ENCODE results near the gene EFHB.
"Not testable (repeated sequence)": the region's sequence is repeated elsewhere in the genome, so short reads cannot be mapped to it uniquely, and the experiment has no call there.

The EFHB gene

DNA sequence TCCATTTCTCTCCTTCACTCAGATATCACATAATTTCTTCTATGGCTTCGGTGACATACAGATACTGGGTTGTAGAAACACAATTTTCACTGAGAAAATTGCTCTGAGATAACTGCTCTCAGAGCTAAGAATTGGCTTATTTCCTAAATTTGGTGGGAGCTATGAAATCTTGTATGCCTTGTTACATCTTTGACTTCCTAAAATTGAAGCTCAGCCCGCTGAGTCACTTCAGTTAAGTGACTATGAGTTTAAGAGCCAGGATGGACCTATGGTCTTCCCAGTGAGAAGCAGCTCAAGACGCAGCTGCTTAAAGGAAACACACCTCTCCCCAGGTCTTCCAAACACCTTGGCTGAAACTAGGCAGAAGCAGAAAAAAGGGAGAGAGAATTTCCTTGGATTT, 56.4 kb downstream of the EFHB start:
- H3K23ac ChIP-seq (ENCODE audit: low read depth, low read length, poor library complexity), result no peak overlapping the region
- no peak overlapping the region for H3K4ac ChIP-seq (ENCODE audit: low read length)
- H3K14ac ChIP-seq (ENCODE audit: low read length), result no peak overlapping the region
- H3K36me3 ChIP-seq (replicated peaks in 1 of 2; ENCODE audit: control insufficient read depth in 2 of 2, insufficient read depth in 2 of 2, low read length in 2 of 2), result no peaks in the 10 kb centered on the region
- H2BK12ac ChIP-seq (ENCODE audit: low read length), result no peak overlapping the region
- no peaks in the 10 kb centered on the region for H3K4me1 ChIP-seq (ENCODE audit: control insufficient read depth in 2 of 2, insufficient read depth in 1 of 2, low read depth in 1 of 2, low read length in 2 of 2)
- H3K27ac ChIP-seq (replicated peaks; ENCODE audit: low read length), result no peak overlapping the region
- H3K4me3 ChIP-seq (ENCODE audit: low read length in 2 of 2), result no peak overlapping the region
- H3K9me3 ChIP-seq (replicated peaks in 1 of 2; ENCODE audit: control insufficient read depth in 2 of 2, insufficient read depth in 1 of 2, low read depth in 1 of 2, low read length in 2 of 2), result no peaks in the 10 kb centered on the region
- no peaks in the 10 kb centered on the region for H3K79me1 ChIP-seq (ENCODE audit: low read depth, low read length)
- H2AK5ac ChIP-seq (ENCODE audit: low read depth, low read length), result no peak overlapping the region
- no peak overlapping the region for H2AFZ ChIP-seq (ENCODE audit: low read length)
- H4K8ac ChIP-seq (ENCODE audit: low read depth, low read length), result no peak overlapping the region
- no peak overlapping the region for H4K91ac ChIP-seq (ENCODE audit: low read depth, low read length, poor library complexity)
- no peaks in the 10 kb centered on the region for H3K27me3 ChIP-seq (ENCODE audit: control insufficient read depth in 3 of 3, insufficient read depth in 3 of 3, low read depth in 1 of 3, low read length in 3 of 3)
- no peak for DNase-seq (ENCODE audit: low spot score)
- no CpG with 5 or more reads among the region's 3 CpGs for WGBS, 2 donors (ENCODE audit: extremely low coverage in 2 of 2, insufficient read length in 2 of 2, insufficient replicate concordance in 1 of 2)
- H2BK5ac ChIP-seq (ENCODE audit: low read length), result no peak overlapping the region
- no peak overlapping the region for H3K18ac ChIP-seq (ENCODE audit: low read length)
- H3K4me2 ChIP-seq (ENCODE audit: insufficient read depth, low read length, poor library complexity, severe bottlenecking), result no peak overlapping the region
- H2BK120ac ChIP-seq (ENCODE audit: low read depth, low read length), result no peak overlapping the region
- H2BK15ac ChIP-seq (ENCODE audit: low read length), result no peak overlapping the region
- H3K9ac ChIP-seq (ENCODE audit: low read depth, low read length, poor library complexity), result no peak overlapping the region

DNA sequence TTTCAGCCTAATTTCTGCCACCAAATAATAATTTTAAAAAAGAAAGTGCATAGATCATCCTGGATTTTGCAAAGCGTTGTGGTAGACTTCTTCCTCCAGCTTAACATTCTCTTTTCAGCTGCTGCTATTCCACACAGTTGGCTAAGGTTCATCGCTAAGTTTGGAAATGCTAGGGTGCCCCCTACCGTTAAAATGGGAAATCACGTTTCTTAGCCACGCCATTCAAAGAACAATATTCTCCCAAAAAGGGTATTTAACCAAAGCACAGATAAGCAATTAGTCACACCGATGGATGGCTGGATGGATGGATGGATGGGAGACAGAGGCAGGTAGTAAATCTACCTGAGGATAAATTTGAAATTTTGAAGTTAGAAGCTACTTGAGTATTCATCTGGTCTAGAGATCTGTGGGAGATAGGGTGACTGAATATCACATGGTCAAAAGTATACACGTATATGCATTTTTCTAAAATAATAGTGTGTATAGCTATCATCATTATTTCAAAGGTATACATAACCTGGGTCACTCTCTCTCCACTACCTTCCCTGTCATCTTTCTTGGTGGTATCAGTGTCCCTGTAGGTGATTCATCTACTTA, 67.2 kb downstream of the EFHB start:
- H3K27ac ChIP-seq (replicated peaks; ENCODE audit: low read length), result no peak overlapping the region
- H2AFZ ChIP-seq (ENCODE audit: low read length), result no peak overlapping the region
- no peak overlapping the region for H2BK15ac ChIP-seq (ENCODE audit: low read length)
- H3K4ac ChIP-seq (ENCODE audit: low read length), result no peak overlapping the region
- no peaks in the 10 kb centered on the region for H3K9me3 ChIP-seq (replicated peaks in 1 of 2; ENCODE audit: control insufficient read depth in 2 of 2, insufficient read depth in 1 of 2, low read depth in 1 of 2, low read length in 2 of 2)
- H3K9ac ChIP-seq (ENCODE audit: low read depth, low read length, poor library complexity), result no peak overlapping the region
- no peak overlapping the region for H3K14ac ChIP-seq (ENCODE audit: low read length)
- no peaks in the 10 kb centered on the region for H3K27me3 ChIP-seq (ENCODE audit: control insufficient read depth in 3 of 3, insufficient read depth in 3 of 3, low read depth in 1 of 3, low read length in 3 of 3)
- H3K4me2 ChIP-seq (ENCODE audit: insufficient read depth, low read length, poor library complexity, severe bottlenecking), result no peak overlapping the region
- no peak overlapping the region for H3K23ac ChIP-seq (ENCODE audit: low read depth, low read length, poor library complexity)
- H4K8ac ChIP-seq (ENCODE audit: low read depth, low read length), result no peak overlapping the region
- H3K36me3 ChIP-seq (replicated peaks in 1 of 2; ENCODE audit: control insufficient read depth in 2 of 2, insufficient read depth in 2 of 2, low read length in 2 of 2), result no peaks in the 10 kb centered on the region
- no peak overlapping the region for H2BK12ac ChIP-seq (ENCODE audit: low read length)
- H3K18ac ChIP-seq (ENCODE audit: low read length), result no peak overlapping the region
- H2BK5ac ChIP-seq (ENCODE audit: low read length), result no peak overlapping the region
- H2BK120ac ChIP-seq (ENCODE audit: low read depth, low read length), result no peak overlapping the region
- no peak overlapping the region for H3K4me3 ChIP-seq (ENCODE audit: low read length in 2 of 2)
- H3K4me1 ChIP-seq (ENCODE audit: control insufficient read depth in 2 of 2, insufficient read depth in 1 of 2, low read depth in 1 of 2, low read length in 2 of 2), result no peaks in the 10 kb centered on the region
- no peak overlapping the region for H2AK5ac ChIP-seq (ENCODE audit: low read depth, low read length)
- no CpG with 5 or more reads among the region's 7 CpGs for WGBS, 2 donors (ENCODE audit: extremely low coverage in 2 of 2, insufficient read length in 2 of 2, insufficient replicate concordance in 1 of 2)
- peak; percentile 74 for DNase-seq (ENCODE audit: low spot score)
- H4K91ac ChIP-seq (ENCODE audit: low read depth, low read length, poor library complexity), result no peak overlapping the region
- no peaks in the 10 kb centered on the region for H3K79me1 ChIP-seq (ENCODE audit: low read depth, low read length)

DNA sequence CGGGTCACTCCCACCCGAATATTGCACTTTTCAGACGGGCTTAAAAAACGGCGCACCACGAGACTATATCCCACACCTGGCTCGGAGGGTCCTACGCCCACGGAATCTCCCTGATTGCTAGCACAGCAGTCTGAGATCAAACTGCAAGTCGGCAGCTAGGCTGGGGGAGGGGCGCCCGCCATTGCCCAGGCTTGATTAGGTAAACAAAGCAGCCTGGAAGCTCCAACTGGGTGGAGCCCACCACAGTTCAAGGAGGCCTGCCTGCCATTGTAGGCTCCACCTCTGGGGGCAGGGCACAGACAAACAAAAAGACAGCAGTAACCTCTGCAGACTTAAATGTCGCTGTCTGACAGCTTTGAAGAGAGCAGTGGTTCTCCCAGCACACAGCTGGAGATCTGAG, 78.7 kb downstream of the EFHB start:
- H3K4ac ChIP-seq (ENCODE audit: low read length); H3K27ac ChIP-seq (replicated peaks; ENCODE audit: low read length); H3K23ac ChIP-seq (ENCODE audit: low read depth, low read length, poor library complexity); H3K9ac ChIP-seq (ENCODE audit: low read depth, low read length, poor library complexity); H3K4me3 ChIP-seq (ENCODE audit: low read length in 2 of 2); H3K27me3 ChIP-seq (ENCODE audit: control insufficient read depth in 3 of 3, insufficient read depth in 3 of 3, low read depth in 1 of 3, low read length in 3 of 3); H2AFZ ChIP-seq (ENCODE audit: low read length); H4K91ac ChIP-seq (ENCODE audit: low read depth, low read length, poor library complexity); H2AK5ac ChIP-seq (ENCODE audit: low read depth, low read length); H2BK15ac ChIP-seq (ENCODE audit: low read length); H2BK120ac ChIP-seq (ENCODE audit: low read depth, low read length); H2BK5ac ChIP-seq (ENCODE audit: low read length); H3K4me2 ChIP-seq (ENCODE audit: insufficient read depth, low read length, poor library complexity, severe bottlenecking); H2BK12ac ChIP-seq (ENCODE audit: low read length); DNase-seq (ENCODE audit: low spot score); H3K79me1 ChIP-seq (ENCODE audit: low read depth, low read length); H3K18ac ChIP-seq (ENCODE audit: low read length); H3K9me3 ChIP-seq (replicated peaks in 1 of 2; ENCODE audit: control insufficient read depth in 2 of 2, insufficient read depth in 1 of 2, low read depth in 1 of 2, low read length in 2 of 2); H4K8ac ChIP-seq (ENCODE audit: low read depth, low read length); H3K14ac ChIP-seq (ENCODE audit: low read length); H3K36me3 ChIP-seq (replicated peaks in 1 of 2; ENCODE audit: control insufficient read depth in 2 of 2, insufficient read depth in 2 of 2, low read length in 2 of 2); H3K4me1 ChIP-seq (ENCODE audit: control insufficient read depth in 2 of 2, insufficient read depth in 1 of 2, low read depth in 1 of 2, low read length in 2 of 2): not testable (repeated sequence)
- WGBS, 2 donors (ENCODE audit: extremely low coverage in 2 of 2, insufficient read length in 2 of 2, insufficient replicate concordance in 1 of 2), result no CpG with 5 or more reads among the region's 13 CpGs

DNA sequence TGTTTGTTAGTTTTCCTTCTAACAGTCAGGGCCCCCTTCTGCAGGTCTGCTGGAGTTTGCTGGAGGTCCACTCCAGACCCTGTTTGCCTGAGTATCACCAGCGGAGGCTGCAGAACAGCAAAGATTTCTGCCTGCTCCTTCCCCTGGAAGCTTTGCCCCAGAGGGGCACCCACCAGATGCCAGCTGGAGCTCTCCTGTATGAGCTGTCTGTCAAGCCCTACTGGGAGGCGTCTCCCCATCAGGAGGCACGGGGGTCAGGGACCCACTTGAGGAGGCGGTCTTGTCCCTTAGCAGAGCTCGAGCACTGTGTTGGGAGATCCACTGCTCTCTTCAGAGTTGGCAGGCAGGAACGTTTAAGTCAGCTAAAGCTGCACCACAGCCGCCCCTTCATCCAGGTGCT, 87.4 kb downstream of the EFHB start:
- H3K27ac ChIP-seq (replicated peaks; ENCODE audit: low read length); H3K4me1 ChIP-seq (ENCODE audit: control insufficient read depth in 2 of 2, insufficient read depth in 1 of 2, low read depth in 1 of 2, low read length in 2 of 2); H3K27me3 ChIP-seq (ENCODE audit: control insufficient read depth in 3 of 3, insufficient read depth in 3 of 3, low read depth in 1 of 3, low read length in 3 of 3); H3K4ac ChIP-seq (ENCODE audit: low read length); H2BK12ac ChIP-seq (ENCODE audit: low read length); H3K79me1 ChIP-seq (ENCODE audit: low read depth, low read length); H2AFZ ChIP-seq (ENCODE audit: low read length); H3K18ac ChIP-seq (ENCODE audit: low read length); H3K36me3 ChIP-seq (replicated peaks in 1 of 2; ENCODE audit: control insufficient read depth in 2 of 2, insufficient read depth in 2 of 2, low read length in 2 of 2); H2BK5ac ChIP-seq (ENCODE audit: low read length); H3K23ac ChIP-seq (ENCODE audit: low read depth, low read length, poor library complexity); DNase-seq (ENCODE audit: low spot score); H3K9ac ChIP-seq (ENCODE audit: low read depth, low read length, poor library complexity); H2BK120ac ChIP-seq (ENCODE audit: low read depth, low read length); H3K4me3 ChIP-seq (ENCODE audit: low read length in 2 of 2); H4K8ac ChIP-seq (ENCODE audit: low read depth, low read length); H2BK15ac ChIP-seq (ENCODE audit: low read length); H2AK5ac ChIP-seq (ENCODE audit: low read depth, low read length); H3K4me2 ChIP-seq (ENCODE audit: insufficient read depth, low read length, poor library complexity, severe bottlenecking); H3K9me3 ChIP-seq (replicated peaks in 1 of 2; ENCODE audit: control insufficient read depth in 2 of 2, insufficient read depth in 1 of 2, low read depth in 1 of 2, low read length in 2 of 2); H4K91ac ChIP-seq (ENCODE audit: low read depth, low read length, poor library complexity): not testable (repeated sequence)
- no CpG with 5 or more reads among the region's 7 CpGs for WGBS, 2 donors (ENCODE audit: extremely low coverage in 2 of 2, insufficient read length in 2 of 2, insufficient replicate concordance in 1 of 2)
- peak overlapping the region; percentile 21 for H3K14ac ChIP-seq (ENCODE audit: low read length)
